ENCODE data around the gene NFIA.
"Not testable (repeated sequence)": the region's sequence is repeated elsewhere in the genome, so short reads cannot be mapped to it uniquely, and the experiment has no call there.

The NFIA gene

DNA sequence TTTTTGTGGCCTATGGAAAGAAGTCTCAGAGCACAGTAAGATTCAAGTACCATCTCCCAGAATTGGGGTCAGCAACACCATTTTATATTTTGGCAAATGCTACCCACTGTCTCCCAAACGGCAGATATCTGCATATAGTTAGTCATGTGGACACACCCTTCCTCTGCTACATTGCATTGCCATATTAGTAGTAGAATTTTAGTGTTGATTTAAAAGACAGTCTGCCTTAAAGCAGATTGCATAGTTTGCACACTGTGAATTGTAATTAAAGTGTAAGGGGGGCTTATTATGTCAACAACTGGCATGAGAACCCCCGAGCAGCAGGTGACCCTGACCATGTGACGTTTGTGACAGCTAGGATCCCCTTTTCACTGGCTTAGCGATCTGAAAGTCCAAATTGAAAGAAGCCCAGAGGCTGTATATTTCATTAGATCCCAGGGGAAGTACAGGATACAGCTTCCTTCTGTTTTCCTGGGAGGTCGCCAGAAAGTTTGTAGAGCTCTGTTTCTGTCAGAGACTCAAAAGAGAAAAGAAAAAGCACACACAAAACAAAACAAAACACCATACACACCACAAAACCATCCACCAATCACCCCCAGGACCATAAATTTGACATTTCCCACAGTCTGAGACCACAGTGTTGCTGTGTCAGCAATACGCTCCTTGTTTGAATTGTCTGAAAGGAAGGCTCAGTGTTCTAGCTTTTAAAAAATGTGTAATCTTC, 172.4 kb downstream of the NFIA start:
- no peak for FAIRE-seq

- no peak for FAIRE-seq
Measured at GRCh38 chr1:61255358-61255703, 173.0 kb downstream of the NFIA start.

DNA sequence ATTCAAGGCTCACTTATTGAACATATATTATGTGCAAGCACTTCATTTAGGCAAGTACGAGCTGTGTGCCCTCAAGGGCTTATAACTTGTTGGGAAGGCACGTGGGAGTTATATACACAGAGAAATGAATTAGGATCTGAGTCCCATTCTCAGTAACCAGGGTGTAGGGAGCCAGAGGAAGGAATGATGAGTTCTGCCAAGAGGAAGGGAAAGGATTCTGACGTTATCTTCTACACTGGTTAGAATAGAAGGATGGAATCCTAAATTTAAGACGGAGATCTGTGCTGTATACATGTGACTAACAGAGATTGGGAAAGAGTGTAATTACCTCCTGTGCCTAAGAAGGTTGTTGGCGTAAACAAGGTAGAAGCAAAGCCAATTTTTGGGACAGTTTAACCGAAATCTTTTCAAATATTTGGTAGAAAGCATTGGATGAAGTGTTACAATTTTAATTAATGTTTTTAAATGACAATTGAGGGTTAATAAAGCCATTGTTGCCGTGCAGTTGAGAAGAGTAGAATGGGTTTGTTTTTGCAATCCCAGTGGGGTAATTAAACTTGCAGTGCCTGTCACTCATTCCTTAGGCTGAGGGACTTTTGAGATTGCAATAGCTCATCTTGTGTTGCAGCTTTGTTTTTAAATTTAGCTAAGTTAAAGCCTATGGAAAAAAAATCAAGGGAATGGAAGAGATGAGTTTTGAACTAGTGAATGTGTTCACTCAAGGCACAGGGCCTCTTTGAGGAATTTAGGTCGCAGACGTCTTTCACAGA, 177.2 kb downstream of the NFIA start:
- FAIRE-seq: no peak

- FAIRE-seq: no peak
Measured at GRCh38 chr1:61260171-61260570, 177.8 kb downstream of the NFIA start.

DNA sequence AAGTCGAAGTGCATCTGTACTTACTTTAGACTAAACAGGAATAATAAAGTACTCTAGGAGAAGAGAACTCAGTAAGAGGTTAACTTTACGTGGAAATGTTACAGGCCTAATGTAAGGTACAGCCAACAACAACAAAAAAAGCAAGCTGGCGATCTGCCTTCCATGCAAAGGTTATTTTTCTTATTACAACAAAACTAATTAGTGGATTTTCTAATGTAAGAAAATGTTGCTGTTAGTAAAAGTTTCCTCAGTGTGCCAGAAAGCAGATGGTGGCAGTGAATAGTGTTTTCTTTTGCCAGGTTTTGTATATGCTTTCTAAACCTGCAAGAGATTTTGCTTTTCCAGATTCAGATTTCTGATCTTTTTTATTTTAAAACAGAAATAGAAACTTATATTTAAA, 179.2 kb downstream of the NFIA start:
- no peak for FAIRE-seq

- no peak for FAIRE-seq
Measured at GRCh38 chr1:61263905-61264824, 181.8 kb downstream of the NFIA start.

GRCh38 chr1:61264825-61265242, 182.5 kb downstream of the NFIA start:
- FAIRE-seq: no peak

GRCh38 chr1:61265665-61266064, 183.3 kb downstream of the NFIA start:
- no peak for FAIRE-seq

- FAIRE-seq: no peak
Measured at GRCh38 chr1:61266738-61267137, 184.4 kb downstream of the NFIA start.

DNA sequence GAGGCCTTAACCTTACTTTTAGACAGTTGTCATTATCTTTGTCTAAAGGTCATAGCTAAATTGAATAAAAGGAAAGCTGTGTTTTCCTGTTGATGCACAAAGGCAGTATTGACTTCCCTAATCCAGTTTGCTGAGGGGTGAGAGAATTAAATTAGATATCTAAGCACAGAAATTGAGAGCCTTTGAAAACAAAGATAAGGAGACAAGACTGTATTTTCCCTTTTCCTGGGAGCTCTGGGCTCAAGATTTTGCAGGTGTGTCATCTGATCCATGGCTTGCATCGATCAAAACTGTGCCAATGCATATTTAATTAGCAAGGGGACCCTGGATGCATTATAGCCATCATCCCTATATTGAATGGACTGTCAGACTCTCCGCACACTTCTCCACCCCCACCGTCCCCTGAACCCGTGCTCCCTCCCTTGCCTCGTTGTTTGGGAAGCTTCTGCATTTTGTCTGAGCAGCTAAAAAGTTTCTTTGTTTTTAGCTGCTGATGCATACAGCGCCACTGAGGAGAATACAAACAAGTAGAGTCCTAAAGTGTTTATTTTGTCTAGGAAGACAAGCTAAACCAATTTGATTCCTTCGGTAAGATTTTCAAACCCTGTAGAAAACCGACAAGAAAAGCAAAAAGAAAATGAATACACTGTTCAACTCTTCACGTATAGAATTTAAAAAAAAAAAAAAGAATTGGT, 186.3 kb downstream of the NFIA start:
- FAIRE-seq: no peak

GRCh38 chr1:61269602-61270001, 187.2 kb downstream of the NFIA start:
- no peak for FAIRE-seq

DNA sequence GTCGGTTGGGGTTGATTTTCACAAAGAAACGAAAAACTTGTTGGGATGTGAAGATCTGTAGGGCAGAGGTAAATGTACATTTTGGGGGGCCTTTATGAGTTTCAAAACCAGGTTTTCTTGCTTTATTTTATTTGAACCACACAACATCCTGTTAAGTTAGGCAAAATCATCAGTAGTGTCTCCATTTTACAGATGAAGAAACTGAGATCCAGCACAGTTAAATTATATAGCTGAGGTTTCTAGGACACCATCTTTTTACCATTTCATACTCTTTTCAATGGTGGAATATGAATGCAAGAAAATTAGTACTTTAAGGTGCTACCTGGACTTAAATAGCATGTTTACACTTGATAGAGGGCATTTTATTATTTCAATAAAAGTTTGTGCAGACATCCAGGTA, 187.7 kb downstream of the NFIA start:
- no peak for FAIRE-seq

DNA sequence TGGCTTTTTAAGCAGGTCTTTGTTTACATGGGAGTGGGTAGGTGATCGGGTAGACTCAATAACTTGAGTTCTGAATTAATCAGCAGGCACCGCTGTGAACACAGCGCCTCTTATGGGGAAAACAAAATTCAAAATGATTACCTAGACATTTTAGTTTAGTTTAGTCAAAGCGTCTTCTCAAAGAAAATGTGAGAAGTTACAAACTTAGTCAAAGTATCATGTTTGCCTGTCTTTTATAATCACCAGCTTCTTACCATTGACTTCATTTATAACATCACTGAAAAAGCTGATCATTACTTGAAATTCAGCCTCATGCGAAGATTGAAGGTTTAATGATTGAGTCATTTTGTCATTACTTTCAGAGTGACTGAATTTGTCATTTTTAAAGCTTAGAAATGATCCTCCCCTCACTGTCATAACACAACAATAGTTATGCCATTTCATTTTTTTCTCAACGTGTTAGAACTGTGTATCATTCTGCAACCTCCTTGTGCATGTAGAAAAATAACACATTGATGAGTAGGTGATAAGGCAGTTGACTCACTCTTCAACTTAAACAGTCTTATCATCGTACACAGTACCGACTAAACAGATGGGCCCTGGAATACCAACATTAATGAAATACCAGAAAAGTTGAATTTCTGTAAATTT, 188.5 kb downstream of the NFIA start:
- FAIRE-seq: no peak

DNA sequence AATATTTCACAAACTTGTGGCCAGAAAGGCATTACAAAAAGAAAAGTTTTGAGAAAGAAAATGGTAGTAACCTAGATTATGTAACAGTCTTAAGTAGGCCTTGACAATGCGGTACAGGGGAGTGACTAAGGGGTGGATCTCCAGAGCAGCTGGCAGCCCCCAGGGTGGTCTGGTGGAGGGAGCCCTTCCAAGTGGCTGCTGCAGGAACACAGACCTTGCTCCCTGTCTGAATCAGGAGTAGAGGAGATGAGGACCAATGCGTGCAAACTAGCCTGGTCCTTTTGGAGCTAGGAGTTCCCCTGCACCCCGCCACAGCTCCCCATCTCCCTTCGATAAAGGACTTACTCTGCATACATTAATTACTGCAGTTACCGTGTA, 189.0 kb downstream of the NFIA start:
- no peak for FAIRE-seq

GRCh38 chr1:61273167-61273705, 190.9 kb downstream of the NFIA start:
- no peak for FAIRE-seq

DNA sequence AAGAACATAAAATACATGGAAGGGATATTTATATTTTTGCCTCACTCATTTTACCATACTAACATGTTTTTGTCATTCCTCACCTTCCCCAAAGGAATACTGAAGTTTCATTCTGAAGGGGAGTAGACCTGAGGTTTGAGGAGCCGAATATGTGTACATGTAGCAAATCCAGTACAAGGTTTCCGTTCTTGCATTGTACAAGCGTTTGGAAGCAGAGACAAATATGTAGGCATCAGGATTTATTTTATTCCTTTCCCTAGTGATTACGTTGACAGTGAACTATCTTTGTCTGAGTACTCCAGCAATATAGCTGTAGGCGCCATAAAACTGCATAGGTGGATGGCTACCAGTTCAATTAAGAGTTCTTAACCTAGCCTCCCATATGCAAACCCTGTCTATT, 191.5 kb downstream of the NFIA start:
- FAIRE-seq: no peak

- no peak for FAIRE-seq
Measured at GRCh38 chr1:61274939-61275338, 192.6 kb downstream of the NFIA start.

DNA sequence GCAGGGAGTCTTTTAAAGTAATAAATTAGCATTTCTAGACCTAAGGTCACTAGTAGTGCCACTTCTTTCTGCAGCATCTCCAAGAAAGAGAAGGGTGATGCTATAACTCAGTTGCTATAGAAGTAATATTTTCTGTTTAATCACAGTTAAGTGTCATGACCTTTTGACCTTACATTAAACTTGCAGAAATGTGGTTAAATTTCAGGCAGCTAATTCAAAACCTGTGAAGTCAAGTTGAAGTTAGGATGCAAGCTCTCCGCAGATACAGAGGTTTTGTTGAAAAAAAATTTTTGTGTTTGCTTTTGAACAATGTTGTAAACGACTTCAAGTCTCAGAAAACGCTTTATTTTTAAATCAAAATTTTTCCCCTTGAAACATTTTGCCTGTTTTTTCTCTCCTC, 193.9 kb downstream of the NFIA start:
- no peak for FAIRE-seq

GRCh38 chr1:61277121-61277690, 194.8 kb downstream of the NFIA start:
- FAIRE-seq: no peak

GRCh38 chr1:61278503-61278902, 196.1 kb downstream of the NFIA start:
- not testable (repeated sequence) for FAIRE-seq

- FAIRE-seq: no peak
Measured at GRCh38 chr1:61278966-61279365, 196.6 kb downstream of the NFIA start.

- FAIRE-seq: no peak
Measured at GRCh38 chr1:61279570-61279969, 197.2 kb downstream of the NFIA start.

Data from TTC549 (cell line).